Natural killer cell treated with Interleukin-12 subunit alpha and Interleukin-12 subunit beta and Interleukin-15 and Interleukin-18, amount 100 ng/mL, for 72 hours (primary cell): ENCODE measurements around the gene PFDN1. TPM values are rescaled to one million over a fixed set of nuclear protein-coding genes. Genes with fewer than 3 reads are reported as not detected.
"Not testable (repeated sequence)": the region's sequence is repeated elsewhere in the genome, so short reads cannot be mapped to it uniquely, and the experiment has no call there.

Source experiments
- ATAC-seq, 2 donors: fragments of 150-1000 bp; cut with Tn5 transposase in 1 of 2; sonication (Bioruptor Pico), chemical (Tn5 transposase) in 1 of 2; 2 replicates each; pipeline ENCODE4 v1.10.0; 2021
- DNase-seq: peaks from one replicate; pipeline ENCODE4 v3.0.0; 2022; ENCODE audit warnings: low spot score
- H3K27ac Mint-ChIP-seq, 2 donors: 1 replicate in 1 of 2; 2 replicates in 1 of 2; pipeline ENCODE4 v1.8.0; 2022; ENCODE audit warnings: mixed read lengths in 2 of 2, mild to moderate bottlenecking in 1 of 2, moderate library complexity in 1 of 2
- H3K27me3 Mint-ChIP-seq, 2 donors: 1 replicate in 1 of 2; 2 replicates in 1 of 2; pipeline ENCODE4 v1.8.0; 2022; ENCODE audit warnings: mixed read lengths in 2 of 2
- H3K36me3 Mint-ChIP-seq: one replicate; pipeline ENCODE4 v1.8.0; 2022; ENCODE audit warnings: mixed read lengths
- H3K4me1 Mint-ChIP-seq, 2 donors: 1 replicate in 1 of 2; 2 replicates in 1 of 2; pipeline ENCODE4 v1.8.0; 2022; ENCODE audit warnings: low read depth in 2 of 2, mixed read lengths in 2 of 2, mild to moderate bottlenecking in 1 of 2
- H3K4me3 Mint-ChIP-seq: one replicate; pipeline ENCODE4 v1.8.0; 2022; ENCODE audit warnings: mixed read lengths
- H3K9me3 Mint-ChIP-seq: 2 replicates; pipeline ENCODE4 v1.8.0; 2022; ENCODE audit warnings: mixed read lengths
- total RNA-seq, 2 donors: library from RNA; stranded (reverse); gene quantifications; one replicate each; pipeline ENCODE4 v1.2.3, GENCODE V29; 2022

PFDN1 gene
- 10 to 100 TPM; 49.8 to 62.2 TPM for total RNA-seq

- peaks cover 15 to 16% of the 10 kb centered on the region in 2 donors for H3K4me1 Mint-ChIP-seq
- DNase-seq (peak; percentile 94), ATAC-seq (peak; percentile 98 to 99)
- H3K27ac Mint-ChIP-seq, result peak within 1 kb of the TSS; percentile 65 to 99
- peaks cover 6 to 9% of the 10 kb centered on the region in 2 donors for H3K27me3 Mint-ChIP-seq
- H3K36me3 Mint-ChIP-seq, result no peaks in the 10 kb centered on the region
- peak within 1 kb of the TSS; percentile 92 for H3K4me3 Mint-ChIP-seq
- no peaks in the 10 kb centered on the region for H3K9me3 Mint-ChIP-seq
Observed at GRCh38 chr5:140302786-140303639, at the start of gene PFDN1. Gene PFDN1, minus strand, starts transcription at chr5:140303101. Its CDS starts 28 bp downstream, at chr5:140303073.

GRCh38 chr5:140351609-140352334, 48.9 kb upstream of the PFDN1 start:
- Mint-ChIP-seq H3K4me3 (no peak overlapping the region), H3K4me1 (peaks cover 4 to 7% of the 10 kb centered on the region in 2 donors), H3K36me3 (no peaks in the 10 kb centered on the region), H3K27ac (no peak overlapping the region), H3K9me3 (no peaks in the 10 kb centered on the region), H3K27me3 (peaks cover 6 to 16% of the 10 kb centered on the region in 2 donors)
- ATAC-seq (peak; percentile 77 to 78), DNase-seq (peak; percentile 72)

DNA sequence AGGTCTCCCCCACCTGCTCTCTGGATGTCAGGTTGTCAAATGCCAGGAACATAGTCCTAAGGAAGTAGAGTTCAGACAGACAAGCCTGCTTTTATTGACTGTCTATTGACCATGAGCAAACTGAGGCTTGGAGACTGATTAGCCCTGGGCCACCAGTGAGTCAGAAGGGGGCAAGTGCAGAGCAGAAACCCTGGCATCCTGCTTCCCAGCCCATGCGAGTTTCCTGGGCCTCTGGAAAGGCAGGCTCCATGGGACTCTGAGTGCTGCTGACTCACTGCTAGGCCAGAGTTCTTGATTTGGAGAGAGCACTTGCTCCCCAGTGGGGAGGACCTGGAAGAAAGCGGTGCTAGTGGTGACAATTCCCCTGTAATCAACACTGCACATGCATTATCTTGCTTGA, 46.3 kb upstream of the PFDN1 start:
- Mint-ChIP-seq H3K36me3 (peaks cover 2% of the 10 kb centered on the region), H3K27me3 (peaks cover 6 to 13% of the 10 kb centered on the region in 2 donors), H3K27ac (no peak overlapping the region), H3K4me1 (peaks cover 17% of the 10 kb centered on the region in 2 donors), H3K9me3 (no peaks in the 10 kb centered on the region), H3K4me3 (no peak overlapping the region)
- ATAC-seq (no peak), DNase-seq (no peak)

- Mint-ChIP-seq H3K27ac (no peak overlapping the region), H3K4me1 (peaks cover 21 to 25% of the 10 kb centered on the region in 2 donors), H3K27me3 (peaks cover 6 to 13% of the 10 kb centered on the region in 2 donors), H3K9me3 (no peaks in the 10 kb centered on the region), H3K4me3 (peak overlapping the region; percentile 95), H3K36me3 (peaks cover 4% of the 10 kb centered on the region)
- DNase-seq (no peak), ATAC-seq (no peak)
Observed at GRCh38 chr5:140348104-140348503, 45.2 kb upstream of the PFDN1 start.

GRCh38 chr5:140347360-140347759, 44.5 kb upstream of the PFDN1 start:
- peak overlapping the region; percentile 95 for H3K4me3 Mint-ChIP-seq
- ATAC-seq (no peak), DNase-seq (no peak)
- H3K27ac Mint-ChIP-seq, result peak overlapping the region in 1 of 2 donors; percentile 23
- H3K4me1 Mint-ChIP-seq, result peaks cover 29 to 33% of the 10 kb centered on the region in 2 donors
- H3K27me3 Mint-ChIP-seq, result peaks cover 6 to 13% of the 10 kb centered on the region in 2 donors
- peaks cover 10% of the 10 kb centered on the region for H3K36me3 Mint-ChIP-seq
- H3K9me3 Mint-ChIP-seq, result no peaks in the 10 kb centered on the region

DNA sequence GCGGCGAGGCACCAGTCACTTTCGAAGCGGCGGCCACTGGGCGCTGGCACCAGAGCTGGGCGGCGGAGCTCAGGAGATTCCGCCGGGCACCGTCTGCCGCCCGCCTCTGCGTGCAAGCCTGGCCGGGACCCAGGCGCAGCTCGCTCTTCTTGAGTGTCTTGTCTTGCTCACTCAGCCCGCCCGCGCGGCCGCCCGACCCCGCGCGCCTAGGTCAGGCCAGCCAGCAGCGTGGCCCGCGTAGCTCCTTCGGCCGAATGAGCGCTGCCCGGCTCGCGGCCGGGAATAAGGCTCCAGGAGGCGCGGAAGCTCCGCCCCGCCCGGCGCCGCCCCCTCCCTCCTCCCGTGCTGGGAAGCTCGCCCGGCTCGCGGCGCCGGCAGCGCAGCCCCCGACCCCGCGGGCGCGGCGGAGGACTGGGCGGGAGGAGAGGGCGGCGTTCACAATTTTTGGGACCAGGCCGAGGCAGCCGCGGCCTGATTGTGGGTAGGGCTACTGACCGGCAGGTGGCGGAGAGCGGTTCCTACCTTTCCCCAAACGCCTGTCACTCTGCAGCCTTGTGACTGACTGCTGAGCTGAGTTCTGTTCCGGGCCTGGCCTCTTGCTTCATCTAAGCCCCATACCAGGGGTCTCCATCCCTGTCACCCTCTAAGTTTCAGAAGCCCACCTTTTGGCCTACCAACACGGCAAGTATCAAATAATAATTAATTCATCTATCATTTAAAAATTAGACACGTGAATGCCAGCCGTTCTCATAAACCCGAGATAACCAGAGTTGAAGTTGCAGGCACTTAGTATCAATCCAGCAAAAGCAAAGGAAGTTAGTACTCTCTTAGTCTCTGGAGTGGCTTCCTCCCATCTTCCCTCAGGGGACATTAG, 43.7 kb upstream of the PFDN1 start, which contains the start of gene HBEGF:
Gene HBEGF (minus strand): TSS at position 256 of the 874 bp plus-strand sequence. CDS start 275 bp downstream, outside the sequence.
- H3K4me3 Mint-ChIP-seq, result peak within 1 kb of the TSS; percentile 95
- peaks cover 15% of the 10 kb centered on the region for H3K36me3 Mint-ChIP-seq
- no peaks in the 10 kb centered on the region for H3K9me3 Mint-ChIP-seq
- H3K27ac Mint-ChIP-seq, result peak within 1 kb of the TSS in 1 of 2 donors; percentile 96
- DNase-seq (peak; percentile 73), ATAC-seq (peak; percentile 63 to 87)
- peaks cover 33 to 37% of the 10 kb centered on the region in 2 donors for H3K4me1 Mint-ChIP-seq
- peaks cover 3 to 10% of the 10 kb centered on the region in 2 donors for H3K27me3 Mint-ChIP-seq

GRCh38 chr5:140345919-140346347, 43.0 kb upstream of the PFDN1 start:
- DNase-seq (no peak), ATAC-seq (peak; percentile 41 to 46)
- peak overlapping the region in 1 of 2 donors; percentile 96 for H3K27ac Mint-ChIP-seq
- H3K36me3 Mint-ChIP-seq, result peaks cover 15% of the 10 kb centered on the region
- peaks cover 35 to 36% of the 10 kb centered on the region in 2 donors for H3K4me1 Mint-ChIP-seq
- H3K9me3 Mint-ChIP-seq, result no peaks in the 10 kb centered on the region
- H3K4me3 Mint-ChIP-seq, result peak overlapping the region; percentile 95
- peaks cover 0 to 8% of the 10 kb centered on the region in 2 donors for H3K27me3 Mint-ChIP-seq

DNA sequence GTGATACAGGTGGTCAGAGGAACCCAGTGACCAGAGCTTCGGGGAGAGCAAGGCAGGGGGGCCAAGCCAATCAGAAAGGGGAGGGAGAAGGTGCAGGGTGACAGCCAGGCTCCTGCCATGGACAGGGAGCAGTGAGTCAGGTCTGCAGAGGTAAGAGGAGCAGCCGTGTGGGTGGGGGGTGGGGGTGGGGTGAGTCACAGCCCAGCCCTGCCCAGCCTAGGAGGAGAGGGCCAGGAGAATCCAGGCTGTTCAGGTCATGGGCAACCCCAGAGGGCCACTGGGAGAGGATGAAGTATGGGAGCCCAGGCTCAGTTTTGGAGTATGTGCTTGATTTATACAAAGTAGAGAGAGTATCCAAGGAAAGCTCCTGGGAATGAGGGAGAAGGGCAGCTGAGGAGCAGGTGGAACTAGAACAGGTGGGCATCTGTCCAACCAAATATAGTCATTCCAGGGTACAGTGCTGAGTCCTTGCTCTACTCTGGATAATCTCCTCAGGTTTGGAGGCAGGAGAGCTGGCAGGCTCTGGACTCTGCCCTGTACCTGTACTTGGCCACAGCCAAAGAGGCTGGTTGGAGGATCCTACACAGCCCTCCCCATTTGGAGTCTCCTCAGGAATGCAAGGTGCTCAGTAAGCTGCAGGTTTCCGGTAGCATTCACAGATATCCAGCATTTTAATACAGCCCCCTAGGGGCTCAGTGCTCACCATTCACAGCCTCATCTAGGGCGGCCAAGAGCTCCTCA, 42.0 kb upstream of the PFDN1 start:
- ATAC-seq, result no peak
- Mint-ChIP-seq H3K27ac (peak overlapping the region; percentile 96 to 99), H3K9me3 (no peaks in the 10 kb centered on the region), H3K4me3 (peak overlapping the region; percentile 95), H3K27me3 (peaks cover 0 to 8% of the 10 kb centered on the region in 2 donors), H3K4me1 (peaks cover 41 to 42% of the 10 kb centered on the region in 2 donors), H3K36me3 (peaks cover 15% of the 10 kb centered on the region)
- no peak for DNase-seq

DNA sequence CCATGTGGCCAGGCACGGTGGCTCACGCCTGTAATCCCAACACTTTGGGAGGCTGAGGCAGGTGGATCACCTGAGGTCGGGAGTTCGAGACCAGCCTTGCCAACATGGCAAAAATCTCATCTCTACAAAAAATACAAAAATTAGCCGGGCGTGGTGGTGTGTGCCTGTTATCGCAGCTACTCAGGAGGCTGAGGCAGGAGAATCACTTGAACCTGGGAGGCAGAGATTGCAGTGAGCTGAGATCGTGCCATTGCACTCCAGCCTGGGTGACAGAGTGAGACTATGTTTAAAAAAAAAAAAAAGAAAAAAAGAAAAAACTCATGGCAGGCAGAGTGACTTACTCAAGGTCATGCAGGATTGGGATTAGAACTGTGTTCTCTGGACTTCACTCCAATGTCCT, 40.9 kb upstream of the PFDN1 start:
- not testable (repeated sequence) for H3K9me3 Mint-ChIP-seq, H3K27me3 Mint-ChIP-seq, ATAC-seq, DNase-seq
- H3K27ac Mint-ChIP-seq, result peak overlapping the region; percentile 96 to 99
- peak overlapping the region; percentile 95 for H3K4me3 Mint-ChIP-seq
- H3K36me3 Mint-ChIP-seq, result peaks cover 15% of the 10 kb centered on the region
- peaks cover 43 to 45% of the 10 kb centered on the region in 2 donors for H3K4me1 Mint-ChIP-seq

DNA sequence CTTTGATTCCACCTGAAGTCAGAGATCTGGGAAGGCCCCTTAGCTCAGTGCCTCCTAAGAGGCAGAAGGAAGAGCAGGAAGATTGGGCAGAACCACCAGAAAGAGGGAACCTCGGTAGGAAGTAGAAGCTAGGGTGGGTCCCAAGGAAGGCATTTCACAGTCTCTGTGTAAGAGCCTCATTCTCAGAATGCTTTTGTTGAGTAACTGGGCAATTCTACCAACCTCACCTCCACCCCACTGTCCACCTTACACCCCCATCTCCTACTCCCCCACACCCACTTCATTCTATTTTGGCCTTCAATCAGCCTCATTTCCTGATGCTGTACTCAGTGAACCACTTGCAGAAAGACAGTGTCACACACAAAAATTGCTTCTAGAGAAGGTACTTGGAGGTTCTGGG, 40.0 kb upstream of the PFDN1 start:
- peak; percentile 0 to 13 for ATAC-seq
- Mint-ChIP-seq H3K4me3 (peak overlapping the region; percentile 95), H3K36me3 (peaks cover 15% of the 10 kb centered on the region), H3K27me3 (peaks cover 0 to 2% of the 10 kb centered on the region in 2 donors), H3K4me1 (peaks cover 45 to 48% of the 10 kb centered on the region in 2 donors), H3K9me3 (no peaks in the 10 kb centered on the region), H3K27ac (peak overlapping the region; percentile 96 to 99)
- no peak for DNase-seq

- H3K4me1 Mint-ChIP-seq, result peaks cover 45 to 48% of the 10 kb centered on the region in 2 donors
- peaks cover 0 to 2% of the 10 kb centered on the region in 2 donors for H3K27me3 Mint-ChIP-seq
- no peaks in the 10 kb centered on the region for H3K9me3 Mint-ChIP-seq
- DNase-seq (peak; percentile 76), ATAC-seq (peak; percentile 67 to 70)
- peaks cover 15% of the 10 kb centered on the region for H3K36me3 Mint-ChIP-seq
- H3K27ac Mint-ChIP-seq, result peak overlapping the region; percentile 96 to 99
- H3K4me3 Mint-ChIP-seq, result peak overlapping the region; percentile 95
Observed at GRCh38 chr5:140342287-140342686, 39.4 kb upstream of the PFDN1 start.

DNA sequence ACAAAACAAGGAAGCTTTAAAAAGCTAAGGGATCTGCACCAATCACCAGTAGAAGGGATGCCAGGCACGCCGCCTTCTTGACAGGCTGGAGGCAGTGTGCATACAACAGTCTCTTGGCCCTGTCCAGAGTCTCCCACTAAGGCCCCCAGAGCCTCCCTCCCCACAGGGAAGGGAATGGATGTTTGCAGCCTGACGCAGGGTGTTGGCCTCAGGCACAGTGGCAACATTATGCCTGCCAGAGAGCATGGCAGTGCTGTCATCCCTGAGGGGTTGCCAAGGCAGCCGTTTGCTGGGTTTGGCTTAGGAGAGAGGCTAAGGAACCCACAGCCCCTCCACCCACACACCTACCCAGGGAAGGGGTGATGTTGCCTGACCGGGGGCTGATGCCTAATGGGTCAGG, 38.7 kb upstream of the PFDN1 start:
- no peak for DNase-seq
- ATAC-seq, result no peak
- Mint-ChIP-seq H3K4me1 (peaks cover 45% of the 10 kb centered on the region in 2 donors), H3K27me3 (peaks cover 0 to 2% of the 10 kb centered on the region in 2 donors), H3K9me3 (no peaks in the 10 kb centered on the region), H3K36me3 (peaks cover 15% of the 10 kb centered on the region), H3K27ac (peak overlapping the region; percentile 96 to 99), H3K4me3 (peak overlapping the region; percentile 95)
